Omental fat pad (tissue), 4 donors: ENCODE measurements around the gene ALOXE3. TPM values are rescaled to one million over a fixed set of nuclear protein-coding genes. Genes with fewer than 3 reads are reported as not detected.

ENCODE experiments used
- ATAC-seq: fragments of 150-250 bp; one replicate; pipeline ENCODE4 v1.9.1; 2016; ENCODE audit warnings: mild to moderate bottlenecking, moderate library complexity; ENCODE audit not compliant: low FRiP score
- DNase-seq: peaks from one replicate; pipeline ENCODE4 v3.0.0-alpha.2; 2019; ENCODE audit warnings: low spot score
- total RNA-seq, 4 donors: library from RNA; depleted of rRNA; stranded (reverse); fragments of >200 nt; gene quantifications; one replicate each; pipeline ENCODE4 v1.1.0, GENCODE V29; 2016
- TF ChIP-seq, protein P1 (sequence below), 3 donors: fragments of 450-650 bp; IDR thresholded peaks; one replicate each; pipeline ENCODE4 v1.5.1; 2016 to 2017; ENCODE audit warnings: antibody characterized with exemption in 3 of 3, mild to moderate bottlenecking in 3 of 3, moderate library complexity in 2 of 3

ALOXE3 gene
- total RNA-seq, 4 donors from 2014 or later = 0.09 to 0.24 TPM; not detected in 2

DNA sequence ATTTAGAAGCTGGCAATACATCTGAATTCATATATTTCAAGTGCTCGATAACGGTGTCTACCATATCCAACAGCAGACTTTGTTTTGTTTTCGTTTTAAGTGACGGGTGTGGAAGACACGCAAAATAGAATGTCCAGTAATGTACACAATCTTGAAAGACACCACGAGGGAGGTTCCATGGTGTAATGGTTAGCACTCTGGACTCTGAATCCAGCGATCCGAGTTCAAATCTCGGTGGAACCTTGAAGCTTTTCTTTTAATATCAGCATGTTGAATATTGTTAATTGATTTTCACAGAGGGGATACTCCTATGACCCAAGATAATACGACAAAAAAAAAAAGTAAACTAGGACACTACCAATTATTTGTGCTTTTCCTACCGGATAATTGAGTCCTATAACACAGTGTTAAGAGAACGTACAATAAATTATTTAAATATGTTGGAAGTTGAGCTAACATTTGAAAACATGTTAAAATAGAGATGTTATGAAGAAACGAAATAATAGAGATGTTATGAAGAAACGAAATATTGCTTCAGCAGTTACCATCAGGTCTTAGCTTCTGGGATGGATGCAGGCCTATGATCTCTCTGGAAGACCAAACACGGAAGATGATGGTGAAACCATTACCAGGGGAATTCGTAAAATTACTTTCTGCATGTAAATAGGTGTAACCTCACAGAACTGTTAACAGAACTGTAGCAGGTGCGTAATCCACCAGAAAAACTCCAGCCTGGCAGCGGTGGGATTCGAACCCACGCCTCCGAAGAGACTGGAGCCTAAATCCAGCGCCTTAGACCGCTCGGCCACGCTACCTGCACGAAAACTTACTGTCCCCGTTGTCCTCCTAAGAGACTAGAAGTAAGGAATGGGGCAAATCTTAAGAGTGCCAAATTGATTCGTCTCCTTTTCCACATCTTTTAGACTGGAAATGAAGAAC, 1.5 kb upstream of the ALOXE3 start:
- ATAC-seq (peak; percentile 27), DNase-seq (peak; percentile 55)
- TF ChIP-seq, protein P1, sequence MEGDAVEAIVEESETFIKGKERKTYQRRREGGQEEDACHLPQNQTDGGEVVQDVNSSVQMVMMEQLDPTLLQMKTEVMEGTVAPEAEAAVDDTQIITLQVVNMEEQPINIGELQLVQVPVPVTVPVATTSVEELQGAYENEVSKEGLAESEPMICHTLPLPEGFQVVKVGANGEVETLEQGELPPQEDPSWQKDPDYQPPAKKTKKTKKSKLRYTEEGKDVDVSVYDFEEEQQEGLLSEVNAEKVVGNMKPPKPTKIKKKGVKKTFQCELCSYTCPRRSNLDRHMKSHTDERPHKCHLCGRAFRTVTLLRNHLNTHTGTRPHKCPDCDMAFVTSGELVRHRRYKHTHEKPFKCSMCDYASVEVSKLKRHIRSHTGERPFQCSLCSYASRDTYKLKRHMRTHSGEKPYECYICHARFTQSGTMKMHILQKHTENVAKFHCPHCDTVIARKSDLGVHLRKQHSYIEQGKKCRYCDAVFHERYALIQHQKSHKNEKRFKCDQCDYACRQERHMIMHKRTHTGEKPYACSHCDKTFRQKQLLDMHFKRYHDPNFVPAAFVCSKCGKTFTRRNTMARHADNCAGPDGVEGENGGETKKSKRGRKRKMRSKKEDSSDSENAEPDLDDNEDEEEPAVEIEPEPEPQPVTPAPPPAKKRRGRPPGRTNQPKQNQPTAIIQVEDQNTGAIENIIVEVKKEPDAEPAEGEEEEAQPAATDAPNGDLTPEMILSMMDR (IDR thresholded peaks at IDR 0.05) = no peak

- DNase-seq (peak; percentile 64), ATAC-seq (peak; percentile 51)
- TF ChIP-seq, protein P1 (IDR thresholded peaks at IDR 0.05) = peak in 1 of 3 donors; percentile 64
Measured at GRCh38 chr17:8118769-8119580, 661 bp upstream of the ALOXE3 start.

DNA sequence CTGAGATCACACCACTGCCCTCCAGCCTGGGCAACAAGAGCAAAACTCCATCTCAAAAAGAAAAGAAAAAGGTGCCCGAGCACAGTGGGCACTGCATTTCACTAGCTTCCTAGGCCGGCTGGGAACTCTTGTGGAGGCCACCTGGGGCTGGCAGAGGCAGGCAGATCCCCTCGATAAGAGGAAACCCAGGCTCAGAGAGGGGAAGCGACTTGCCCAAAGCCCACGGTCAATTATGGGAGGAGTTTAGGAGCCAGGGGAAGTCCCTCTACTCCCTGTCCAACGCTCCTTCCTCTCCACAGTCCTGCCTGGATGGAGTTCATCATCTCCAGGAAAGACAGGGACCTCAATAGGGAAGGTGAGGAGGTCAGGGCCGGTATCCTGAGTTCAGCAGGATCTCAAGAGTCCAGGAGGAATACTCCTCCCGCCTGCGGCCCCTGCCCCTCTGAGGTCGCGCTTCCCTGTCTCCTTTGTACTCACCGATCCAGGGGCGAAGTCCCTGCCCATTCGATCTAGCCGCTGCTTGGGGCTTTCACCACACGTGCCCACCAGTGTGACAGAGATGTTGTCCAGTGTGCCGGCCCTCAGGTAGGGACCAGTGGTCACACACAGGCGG, 841 bp downstream of the ALOXE3 start:
- TF ChIP-seq, protein P1 (IDR thresholded peaks at IDR 0.05) = no peak
- ATAC-seq (no peak), DNase-seq (no peak)

DNA sequence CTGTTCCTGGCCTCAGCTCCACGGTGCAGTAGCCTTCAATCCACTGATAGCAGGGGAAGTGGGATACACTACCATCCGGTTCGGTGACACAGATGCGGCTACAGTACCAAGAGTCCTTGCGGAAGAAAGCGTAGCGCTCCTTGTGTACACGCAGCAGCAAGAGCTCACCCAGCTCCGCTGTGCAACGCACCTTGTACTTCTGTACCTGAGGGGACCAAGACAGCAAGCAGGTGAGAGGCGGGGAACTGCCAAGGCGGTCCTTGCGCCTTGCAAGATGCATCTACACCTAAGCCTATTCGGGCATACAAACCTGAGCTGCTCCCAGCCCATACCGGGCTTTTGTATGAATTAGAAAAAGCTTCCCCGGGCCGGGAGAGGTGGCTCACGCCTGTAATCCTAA, 1.5 kb downstream of the ALOXE3 start:
- no peak for DNase-seq
- no peak for ATAC-seq
- TF ChIP-seq, protein P1 (IDR thresholded peaks at IDR 0.05) = no peak

DNA sequence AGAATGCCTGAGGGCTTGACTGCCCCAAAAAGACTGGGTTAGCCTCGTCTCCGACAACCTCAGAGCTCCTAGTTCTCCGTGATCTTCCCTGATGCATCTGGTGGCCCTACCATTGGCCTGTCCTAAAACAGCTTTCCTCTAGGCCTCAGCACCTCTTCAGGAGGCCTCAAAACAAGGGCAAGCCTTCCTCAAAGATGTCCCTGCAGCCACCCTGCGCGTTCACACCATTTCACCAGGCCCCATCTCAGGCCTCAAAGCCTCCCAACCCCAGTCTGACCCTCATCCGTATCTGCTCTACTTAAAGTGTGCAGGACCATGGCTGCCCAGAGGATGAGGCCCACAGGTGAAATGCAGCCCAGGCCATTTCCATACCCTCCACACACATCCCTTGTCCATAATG, 7.4 kb downstream of the ALOXE3 start:
- ATAC-seq (no peak), DNase-seq (no peak)
- TF ChIP-seq, protein P1 (IDR thresholded peaks at IDR 0.05) = no peak

DNA sequence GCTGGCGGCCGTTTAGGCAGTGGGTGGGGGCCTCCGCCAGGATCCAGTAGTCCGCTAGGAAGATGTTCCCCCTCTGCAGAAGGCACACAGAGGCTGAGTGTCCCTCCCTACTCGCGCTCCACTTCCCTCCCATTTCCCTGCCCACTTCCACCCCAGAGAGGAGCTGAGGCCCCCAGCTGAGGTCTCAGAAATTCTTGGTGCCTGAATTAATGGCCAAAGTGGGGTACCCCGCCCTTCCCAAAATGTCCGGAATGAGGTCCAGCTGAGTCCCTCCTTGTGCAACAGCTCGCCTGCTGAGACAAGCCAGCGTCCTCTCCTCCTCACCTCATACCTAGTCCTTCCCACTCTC, 7.9 kb downstream of the ALOXE3 start:
- ATAC-seq (no peak), DNase-seq (no peak)
- TF ChIP-seq, protein P1 (IDR thresholded peaks at IDR 0.05) = no peak
